Neural cell (in vitro differentiated cells): Measurements from ENCODE around the gene KIRREL3. TPM values are rescaled to one million over a fixed set of nuclear protein-coding genes. Genes with fewer than 3 reads are reported as not detected.

ENCODE experiments used
- H2AFZ ChIP-seq: fragments of 200-600, 300-800 bp; sonication (generic), shearing (Covaris generic); 2 replicates; pipeline ENCODE4 v1.6.0; 2014; ENCODE audit warnings: low read depth, mild to moderate bottlenecking, antibody characterized with exemption, low read length, moderate library complexity
- H3F3A ChIP-seq: fragments of 200-600 bp; shearing (Covaris generic); 2 replicates; pipeline ENCODE4 v1.6.1; 2016; ENCODE audit warnings: mild to moderate bottlenecking, moderate library complexity, mixed read lengths, antibody characterized with exemption, low read length; ENCODE audit not compliant: insufficient read depth, poor library complexity, severe bottlenecking
- H3K27ac ChIP-seq: fragments of 200-600, 300-800 bp; sonication (generic), shearing (Covaris generic); 2 replicates; pipeline ENCODE4 v1.5.1; 2014; ENCODE audit warnings: mild to moderate bottlenecking, low read length, moderate library complexity
- H3K27me3 ChIP-seq: fragments of 300-800, 200-600 bp; sonication (generic), shearing (Covaris generic); 2 replicates; pipeline ENCODE4 v1.6.0; 2014; ENCODE audit warnings: mild to moderate bottlenecking, low read depth, low read length, moderate library complexity; ENCODE audit not compliant: insufficient read depth
- H3K36me3 ChIP-seq: fragments of 300-800, 200-600 bp; sonication (generic), shearing (Covaris generic); 2 replicates; pipeline ENCODE4 v1.5.1; 2014; ENCODE audit warnings: mild to moderate bottlenecking, antibody characterized with exemption, low read length, moderate library complexity; ENCODE audit not compliant: insufficient read depth
- H3K4me2 ChIP-seq: fragments of 300-800, 200-600 bp; sonication (generic), shearing (Covaris generic); 2 replicates; pipeline ENCODE4 v1.6.0; 2014; ENCODE audit warnings: mild to moderate bottlenecking, low read length
- H3K4me3 ChIP-seq: fragments of 300-800, 200-600 bp; sonication (generic), shearing (Covaris generic); 2 replicates; pipeline ENCODE4 v1.5.1; 2014; ENCODE audit warnings: mild to moderate bottlenecking, low read length, moderate library complexity
- H3K79me2 ChIP-seq: fragments of 200-600 bp; shearing (Covaris generic); replicated peaks from 2 replicates; pipeline ENCODE4 v1.6.0; 2014; ENCODE audit warnings: mild to moderate bottlenecking, low read length, moderate library complexity; ENCODE audit not compliant: insufficient read depth
- H3K9ac ChIP-seq: fragments of 300-800, 200-600 bp; sonication (generic), shearing (Covaris generic); 2 replicates; pipeline ENCODE4 v1.6.1; 2016; ENCODE audit warnings: mild to moderate bottlenecking, low read length, mixed read lengths
- H3K9me2 ChIP-seq: fragments of 200-600 bp; shearing (Covaris generic); 2 replicates; pipeline ENCODE4 v1.6.1; 2016; ENCODE audit warnings: mild to moderate bottlenecking, low read length, mixed read lengths; ENCODE audit not compliant: insufficient read depth
- H3K9me3 ChIP-seq: fragments of 200-600, 300-800 bp; sonication (generic), shearing (Covaris generic); 2 replicates; pipeline ENCODE4 v1.6.1; 2016; ENCODE audit warnings: mild to moderate bottlenecking, mixed run types, low read length, moderate library complexity, mixed read lengths
- H4K20me1 ChIP-seq: fragments of 200-600 bp; shearing (Covaris generic); 2 replicates; pipeline ENCODE4 v1.6.1; 2016; ENCODE audit warnings: mild to moderate bottlenecking, mixed run types; ENCODE audit not compliant: insufficient read depth
- EP300 ChIP-seq: fragments of 450-650 bp; conservative IDR thresholded peaks from 2 replicates; pipeline ENCODE4 v1.6.1; 2014; ENCODE audit warnings: antibody characterized with exemption, mild to moderate bottlenecking, moderate library complexity; ENCODE audit not compliant: poor library complexity, severe bottlenecking
- EZH2 ChIP-seq: fragments of 200-600, 300-800 bp; shearing (Covaris generic), sonication (generic); IDR thresholded peaks from 2 replicates; pipeline ENCODE4 v1.6.1; 2014; ENCODE audit warnings: antibody characterized with exemption, low read length, borderline replicate concordance, mild to moderate bottlenecking; ENCODE audit not compliant: insufficient read depth, poor library complexity, severe bottlenecking
- POLR2AphosphoS5 ChIP-seq: IDR thresholded peaks from 2 replicates; pipeline ENCODE4 v1.6.1; 2012
- SMC3 ChIP-seq: fragments of 450-650 bp; conservative IDR thresholded peaks from 2 replicates; pipeline ENCODE4 v1.6.1; 2014; ENCODE audit warnings: antibody characterized with exemption, mild to moderate bottlenecking, moderate library complexity; ENCODE audit not compliant: poor library complexity
- TAF1 ChIP-seq: IDR thresholded peaks from 2 replicates; pipeline ENCODE4 v1.6.1; 2012; ENCODE audit warnings: low read depth
- polyA plus RNA-seq: library from polyadenylated mRNA; depleted of rRNA; stranded (reverse); fragments of >200 nt; gene quantifications from 2 replicates; pipeline ENCODE4 v1.2.3, GENCODE V29; 2014
- TF ChIP-seq, protein P1 (sequence below): fragments of 450-650 bp; IDR thresholded peaks from 2 replicates; pipeline ENCODE4 v1.5.1; 2014; ENCODE audit warnings: antibody characterized with exemption, mild to moderate bottlenecking, moderate library complexity; ENCODE audit not compliant: poor library complexity, severe bottlenecking
- TF ChIP-seq, protein P2 (sequence below): IDR thresholded peaks from 2 replicates; pipeline ENCODE4 v1.6.1; 2012; ENCODE audit warnings: borderline replicate concordance

KIRREL3 gene
- polyA plus RNA-seq, 1 donor from 2014 or later: 23.8 TPM

GRCh38 chr11:126853732-126854131, 146.8 kb downstream of the KIRREL3 start:
- Histone ChIP-seq H3K9ac (no peak overlapping the region), H3K4me2 (no peak overlapping the region), H3K27me3 (no peaks in the 10 kb centered on the region), H3K9me3 (no peaks in the 10 kb centered on the region), H3K4me3 (no peak overlapping the region), H3K79me2 (no peaks in the 10 kb centered on the region), H3K9me2 (no peaks in the 10 kb centered on the region), H4K20me1 (no peaks in the 10 kb centered on the region), H3F3A (no peaks in the 10 kb centered on the region), H3K27ac (no peak overlapping the region), H2AFZ (no peak overlapping the region), H3K36me3 (no peaks in the 10 kb centered on the region)
- no peak for TF ChIP-seq TAF1
- TF ChIP-seq, protein P1, sequence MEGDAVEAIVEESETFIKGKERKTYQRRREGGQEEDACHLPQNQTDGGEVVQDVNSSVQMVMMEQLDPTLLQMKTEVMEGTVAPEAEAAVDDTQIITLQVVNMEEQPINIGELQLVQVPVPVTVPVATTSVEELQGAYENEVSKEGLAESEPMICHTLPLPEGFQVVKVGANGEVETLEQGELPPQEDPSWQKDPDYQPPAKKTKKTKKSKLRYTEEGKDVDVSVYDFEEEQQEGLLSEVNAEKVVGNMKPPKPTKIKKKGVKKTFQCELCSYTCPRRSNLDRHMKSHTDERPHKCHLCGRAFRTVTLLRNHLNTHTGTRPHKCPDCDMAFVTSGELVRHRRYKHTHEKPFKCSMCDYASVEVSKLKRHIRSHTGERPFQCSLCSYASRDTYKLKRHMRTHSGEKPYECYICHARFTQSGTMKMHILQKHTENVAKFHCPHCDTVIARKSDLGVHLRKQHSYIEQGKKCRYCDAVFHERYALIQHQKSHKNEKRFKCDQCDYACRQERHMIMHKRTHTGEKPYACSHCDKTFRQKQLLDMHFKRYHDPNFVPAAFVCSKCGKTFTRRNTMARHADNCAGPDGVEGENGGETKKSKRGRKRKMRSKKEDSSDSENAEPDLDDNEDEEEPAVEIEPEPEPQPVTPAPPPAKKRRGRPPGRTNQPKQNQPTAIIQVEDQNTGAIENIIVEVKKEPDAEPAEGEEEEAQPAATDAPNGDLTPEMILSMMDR: no peak

DNA sequence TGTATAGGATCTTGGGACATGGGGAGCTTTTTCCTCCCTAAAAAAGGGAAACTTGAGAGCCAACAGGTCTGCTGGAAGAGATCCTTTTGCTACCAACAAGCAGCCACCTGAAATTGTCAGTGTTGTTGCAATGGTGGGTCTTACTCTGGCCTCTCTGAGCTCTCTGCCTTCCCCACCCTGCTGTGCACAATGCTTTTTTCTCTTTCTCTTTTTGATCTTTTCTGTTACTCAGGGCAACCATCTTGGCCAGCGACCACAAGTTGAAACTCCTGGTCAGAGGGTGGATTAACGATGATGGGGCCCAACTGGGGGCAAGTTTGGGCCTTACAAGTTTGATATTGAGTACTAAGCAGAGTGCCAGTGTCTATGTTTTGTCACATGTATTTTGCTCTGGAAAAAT, 155.8 kb downstream of the KIRREL3 start:
- no peak for TF ChIP-seq EP300
- H3K4me3 ChIP-seq: no peak overlapping the region
- H3K9ac ChIP-seq: no peak overlapping the region
- no peak overlapping the region for H3K4me2 ChIP-seq
- no peaks in the 10 kb centered on the region for H3K9me2 ChIP-seq
- no peaks in the 10 kb centered on the region for H3K9me3 ChIP-seq
- no peak overlapping the region for H2AFZ ChIP-seq
- H3K79me2 ChIP-seq: no peaks in the 10 kb centered on the region
- no peak overlapping the region for H3K27ac ChIP-seq
- no peaks in the 10 kb centered on the region for H3F3A ChIP-seq
- H3K36me3 ChIP-seq: no peaks in the 10 kb centered on the region
- H3K27me3 ChIP-seq: no peaks in the 10 kb centered on the region
- H4K20me1 ChIP-seq: no peaks in the 10 kb centered on the region

GRCh38 chr11:126843096-126843495, 157.5 kb downstream of the KIRREL3 start:
- Histone ChIP-seq H3K9me3 (no peaks in the 10 kb centered on the region), H3K9me2 (no peaks in the 10 kb centered on the region), H3K79me2 (no peaks in the 10 kb centered on the region), H4K20me1 (no peaks in the 10 kb centered on the region), H3K4me2 (no peak overlapping the region), H3K27ac (no peak overlapping the region), H2AFZ (no peak overlapping the region), H3K4me3 (no peak overlapping the region), H3K36me3 (no peaks in the 10 kb centered on the region), H3K27me3 (no peaks in the 10 kb centered on the region), H3F3A (no peaks in the 10 kb centered on the region), H3K9ac (no peak overlapping the region)
- TF ChIP-seq TAF1 (no peak), SMC3 (no peak), POLR2AphosphoS5 (no peak), EZH2 (no peak)
- TF ChIP-seq, protein P2, sequence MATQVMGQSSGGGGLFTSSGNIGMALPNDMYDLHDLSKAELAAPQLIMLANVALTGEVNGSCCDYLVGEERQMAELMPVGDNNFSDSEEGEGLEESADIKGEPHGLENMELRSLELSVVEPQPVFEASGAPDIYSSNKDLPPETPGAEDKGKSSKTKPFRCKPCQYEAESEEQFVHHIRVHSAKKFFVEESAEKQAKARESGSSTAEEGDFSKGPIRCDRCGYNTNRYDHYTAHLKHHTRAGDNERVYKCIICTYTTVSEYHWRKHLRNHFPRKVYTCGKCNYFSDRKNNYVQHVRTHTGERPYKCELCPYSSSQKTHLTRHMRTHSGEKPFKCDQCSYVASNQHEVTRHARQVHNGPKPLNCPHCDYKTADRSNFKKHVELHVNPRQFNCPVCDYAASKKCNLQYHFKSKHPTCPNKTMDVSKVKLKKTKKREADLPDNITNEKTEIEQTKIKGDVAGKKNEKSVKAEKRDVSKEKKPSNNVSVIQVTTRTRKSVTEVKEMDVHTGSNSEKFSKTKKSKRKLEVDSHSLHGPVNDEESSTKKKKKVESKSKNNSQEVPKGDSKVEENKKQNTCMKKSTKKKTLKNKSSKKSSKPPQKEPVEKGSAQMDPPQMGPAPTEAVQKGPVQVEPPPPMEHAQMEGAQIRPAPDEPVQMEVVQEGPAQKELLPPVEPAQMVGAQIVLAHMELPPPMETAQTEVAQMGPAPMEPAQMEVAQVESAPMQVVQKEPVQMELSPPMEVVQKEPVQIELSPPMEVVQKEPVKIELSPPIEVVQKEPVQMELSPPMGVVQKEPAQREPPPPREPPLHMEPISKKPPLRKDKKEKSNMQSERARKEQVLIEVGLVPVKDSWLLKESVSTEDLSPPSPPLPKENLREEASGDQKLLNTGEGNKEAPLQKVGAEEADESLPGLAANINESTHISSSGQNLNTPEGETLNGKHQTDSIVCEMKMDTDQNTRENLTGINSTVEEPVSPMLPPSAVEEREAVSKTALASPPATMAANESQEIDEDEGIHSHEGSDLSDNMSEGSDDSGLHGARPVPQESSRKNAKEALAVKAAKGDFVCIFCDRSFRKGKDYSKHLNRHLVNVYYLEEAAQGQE: no peak
